Panc1 (cell line): ENCODE results near the gene TXNDC11.

Source experiments
- CTCF ChIP-seq: fragments of 450-650 bp; IDR thresholded peaks from 2 replicates; pipeline ENCODE4 v1.5.1; 2017; ENCODE audit warnings: mild to moderate bottlenecking
- POLR2AphosphoS5 ChIP-seq: IDR thresholded peaks from 2 replicates; pipeline ENCODE4 v1.6.1; 2012; ENCODE audit warnings: mild to moderate bottlenecking, low read depth, low read length, moderate library complexity

DNA sequence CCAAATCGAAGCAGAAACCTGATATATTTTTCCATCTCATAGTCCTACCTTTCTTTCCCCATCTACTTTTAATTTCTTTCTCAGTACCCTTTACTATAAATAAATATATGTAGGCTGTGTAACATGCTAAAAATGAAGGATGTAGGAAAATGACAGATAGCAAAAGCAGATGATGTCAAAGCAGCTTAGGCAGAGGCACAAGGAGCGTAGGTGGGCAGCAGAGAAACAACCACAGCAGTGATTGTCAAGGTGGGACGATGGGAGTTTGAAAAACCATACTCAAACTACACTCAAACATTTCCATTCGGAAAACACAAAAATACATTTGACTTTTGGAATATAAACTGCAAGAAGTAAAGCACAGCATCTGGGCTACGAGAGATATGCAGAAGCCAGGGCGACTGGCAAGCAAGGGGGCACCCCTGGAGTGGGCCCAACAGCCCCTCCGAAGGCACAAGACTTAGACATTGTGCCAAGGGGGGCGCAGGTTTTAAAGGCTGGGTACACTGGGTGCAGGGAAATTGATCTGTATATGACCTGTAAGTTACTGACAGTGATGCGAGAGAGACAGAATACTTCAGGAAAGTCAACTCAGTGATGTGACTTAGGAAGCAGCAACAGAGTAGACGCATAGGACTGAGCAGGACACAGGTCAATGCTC is 43.3 kb downstream of the TXNDC11 start:
- no peak for TF ChIP-seq CTCF
- TF ChIP-seq POLR2AphosphoS5: no peak
